Amygdala (tissue), 56 donors: ENCODE measurements around the gene KRT16.
"Not testable (repeated sequence)": the region's sequence is repeated elsewhere in the genome, so short reads cannot be mapped to it uniquely, and the experiment has no call there.

Experiments
- DNase-seq, 56 donors: peaks; one replicate each; lab custom pipeline; 2025; lab: John Stamatoyannopoulos, UW

Gene KRT16

DNA sequence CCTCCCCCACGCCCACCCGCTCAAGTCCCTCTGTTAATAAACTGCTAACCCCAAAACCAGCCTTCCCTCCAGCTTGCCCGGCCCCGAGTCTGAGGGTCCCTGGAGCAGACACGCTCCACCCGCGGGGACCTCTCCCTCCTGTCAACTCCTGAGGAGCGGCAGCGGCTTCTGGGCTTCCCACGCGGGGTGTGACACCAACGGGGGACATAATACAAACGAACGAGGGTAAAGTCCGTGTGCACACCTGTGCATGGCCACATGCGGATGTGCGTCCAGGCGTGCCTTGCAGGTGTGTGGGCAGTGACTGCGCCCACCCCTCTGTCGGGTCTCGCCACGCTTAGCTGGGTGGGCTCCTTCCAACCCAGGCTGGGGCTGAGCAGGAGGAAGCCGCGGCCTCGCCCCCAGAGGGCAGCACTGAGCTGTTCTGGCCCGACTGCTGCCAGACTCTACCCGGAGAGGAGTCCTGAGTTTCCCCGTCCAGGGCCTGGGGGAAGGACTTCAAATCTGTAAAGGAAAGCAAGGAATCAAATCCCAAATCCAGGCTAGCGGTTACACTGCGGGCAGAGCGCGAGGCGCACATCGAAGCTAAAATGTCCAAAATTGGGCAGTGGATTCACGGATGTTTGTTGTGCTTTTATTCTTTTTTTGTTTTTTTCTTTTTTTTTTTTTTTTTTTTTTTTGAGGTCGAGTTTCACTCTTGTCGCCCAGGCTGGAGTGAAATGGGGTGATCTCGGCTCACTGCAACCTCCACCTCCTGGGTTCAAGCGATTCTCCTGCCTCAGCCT is 36.0 kb upstream of the KRT16 start:
- DNase-seq, result peak in 53 of 56 donors; percentile 16 to 86 (median 56)

GRCh38 chr17:41647940-41648410 is 35.4 kb upstream of the KRT16 start:
- DNase-seq, result peak in 55 of 56 donors; percentile 13 to 92 (median 63)

DNA sequence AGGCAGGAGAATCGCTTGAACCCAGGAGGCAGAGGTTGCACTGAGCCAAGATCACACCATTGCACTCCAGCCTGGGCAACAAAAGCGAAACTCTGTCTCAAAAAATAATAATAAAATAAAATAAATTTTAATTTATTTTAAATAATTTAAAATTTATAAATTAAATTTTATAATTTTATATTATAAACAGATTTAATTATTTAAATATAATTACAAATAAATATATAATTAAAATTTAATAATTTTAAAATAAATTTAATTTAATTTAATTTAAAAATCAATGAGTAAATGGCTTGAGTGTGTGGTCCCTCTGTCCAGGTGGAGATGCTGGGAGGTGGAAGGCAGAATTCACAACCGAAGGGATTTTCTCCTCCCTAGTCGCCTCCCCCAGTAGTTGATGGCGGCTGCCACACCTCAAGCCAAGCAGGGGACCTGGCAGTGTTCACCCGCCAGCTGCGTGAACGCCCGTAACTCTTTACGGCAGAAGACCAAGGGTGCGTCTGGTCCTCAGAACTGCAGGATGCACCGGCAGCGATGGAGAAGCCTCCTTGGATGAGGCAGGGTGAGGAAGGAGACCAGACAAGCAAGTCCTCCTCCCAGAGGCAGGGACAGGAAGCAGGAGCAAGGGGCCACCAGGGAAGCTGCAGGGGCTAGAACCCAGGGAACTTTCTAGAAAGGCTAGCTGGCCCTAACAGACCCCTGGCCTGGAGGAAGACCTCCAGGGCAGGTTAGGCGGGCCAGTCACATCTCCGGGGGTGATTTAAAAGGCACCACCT is 34.7 kb upstream of the KRT16 start:
- no peak for DNase-seq

DNA sequence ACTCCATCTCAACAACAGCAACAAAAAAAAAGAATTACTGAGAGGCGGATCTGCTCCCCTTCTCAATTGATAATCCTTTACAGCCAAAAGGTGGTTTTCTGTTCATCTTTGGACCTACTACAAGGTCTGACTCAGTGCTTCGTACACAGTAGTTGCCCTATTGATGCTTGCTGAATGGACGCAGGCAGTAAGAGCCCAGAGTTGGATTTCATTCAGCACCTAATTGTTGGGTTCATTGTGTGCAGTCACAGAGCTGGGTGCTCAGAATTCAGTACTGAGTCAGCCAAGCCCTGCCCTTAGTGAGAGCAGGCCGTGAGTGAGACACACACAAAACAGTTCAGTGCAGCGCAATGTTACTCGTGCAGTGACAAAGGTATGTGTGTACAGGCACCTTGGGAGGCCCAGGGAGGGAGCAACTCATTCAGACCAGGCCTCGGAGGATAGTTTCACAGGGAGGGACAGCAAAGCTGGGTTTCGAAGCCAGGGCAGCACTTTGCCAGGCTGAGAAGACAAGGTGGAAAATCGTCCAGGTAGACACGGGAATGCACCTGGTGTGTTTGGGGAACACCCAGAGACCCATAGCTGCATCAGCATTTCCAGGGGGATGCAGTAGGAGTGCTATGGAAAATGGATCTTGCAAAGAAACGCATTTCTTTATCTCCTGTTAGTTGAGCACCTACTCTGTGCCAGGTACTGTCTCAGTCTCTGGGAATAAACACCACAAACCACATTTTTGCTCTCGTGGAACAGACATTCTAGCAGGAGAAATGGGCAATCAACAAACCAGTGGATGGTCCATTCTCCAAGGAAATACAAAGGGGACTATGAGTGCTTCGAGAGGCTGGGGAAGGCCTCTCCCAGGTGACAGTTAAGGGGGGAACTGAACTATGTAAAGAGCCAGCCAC is 29.9 kb upstream of the KRT16 start:
- DNase-seq, result no peak

GRCh38 chr17:41640596-41640995 is 28.0 kb upstream of the KRT16 start:
- not testable (repeated sequence) for DNase-seq

DNA sequence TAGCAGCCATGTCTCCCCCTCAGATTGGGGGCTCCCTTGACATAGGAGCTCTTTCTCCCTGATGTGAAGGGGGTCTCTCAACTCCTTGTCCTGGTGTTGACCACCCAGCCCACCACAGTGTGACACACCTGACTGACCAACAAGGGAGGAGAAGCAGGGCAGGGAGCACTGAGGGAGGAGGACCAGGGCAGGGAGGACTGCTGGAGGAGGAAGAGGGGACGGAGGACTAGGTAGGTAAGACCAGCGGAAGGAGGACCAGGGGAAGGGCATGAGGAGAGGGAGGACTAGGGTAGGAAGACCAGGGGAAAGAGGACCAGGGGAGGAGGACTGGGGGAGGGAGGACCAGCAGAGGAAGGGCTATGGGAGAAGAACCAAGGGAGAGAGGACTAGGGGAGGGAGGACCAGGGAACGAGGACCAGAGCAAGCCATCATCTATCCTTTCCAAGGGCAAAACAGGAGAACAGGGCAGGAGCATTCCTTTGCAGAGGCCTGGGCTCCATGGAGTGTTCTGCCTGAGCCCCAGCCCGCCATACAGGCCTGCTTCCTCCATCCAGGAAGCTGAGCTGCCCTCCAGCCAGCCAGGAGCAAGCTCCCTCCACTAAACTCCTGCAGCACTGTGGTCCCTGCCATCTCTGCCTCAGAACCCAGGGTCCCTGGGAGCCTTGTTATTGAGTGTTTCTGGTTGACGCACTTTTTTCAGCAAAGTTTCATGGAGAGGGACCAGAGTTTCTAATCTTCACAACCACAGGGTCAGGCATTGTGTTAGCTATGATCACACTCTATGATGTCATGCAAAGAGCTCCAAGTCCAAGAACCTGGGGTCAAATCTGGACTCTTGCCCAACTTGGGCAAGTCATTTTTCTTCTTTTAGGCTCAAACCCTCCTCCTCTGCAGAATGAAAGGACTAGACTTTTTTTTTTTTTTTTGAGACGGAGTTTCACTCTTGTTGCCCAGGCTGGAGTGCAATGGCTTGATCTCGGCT is 27.2 kb upstream of the KRT16 start:
- no peak for DNase-seq

GRCh38 chr17:41638941-41639340 is 26.4 kb upstream of the KRT16 start:
- DNase-seq, result no peak

GRCh38 chr17:41638194-41638593 is 25.6 kb upstream of the KRT16 start:
- no peak for DNase-seq

- no peak for DNase-seq
Observed at GRCh38 chr17:41636652-41637051, 24.1 kb upstream of the KRT16 start.

- peak in 1 of 56 donors; percentile 18 for DNase-seq
Observed at GRCh38 chr17:41635121-41636097, 22.8 kb upstream of the KRT16 start.

DNA sequence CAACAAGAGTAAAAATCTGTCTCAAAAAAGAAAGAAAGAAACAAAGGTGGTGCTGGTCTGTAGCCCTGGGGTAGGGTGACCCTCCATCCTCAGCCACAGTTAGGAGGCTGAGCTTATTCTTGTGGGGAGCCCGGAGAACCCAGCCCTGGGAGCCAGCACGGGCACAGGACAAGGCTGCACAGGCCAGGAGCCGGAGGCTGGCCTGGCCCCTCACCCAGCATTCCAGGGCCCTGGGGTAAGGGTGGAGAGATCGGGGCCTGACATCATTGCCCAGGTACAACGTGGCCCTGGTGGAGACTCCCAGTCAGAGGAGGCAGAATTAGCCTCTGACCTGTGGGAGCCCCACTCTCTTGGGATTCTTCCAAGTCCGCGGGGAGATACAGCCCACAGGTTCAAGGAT is 22.1 kb upstream of the KRT16 start:
- no peak for DNase-seq

- no peak for DNase-seq
Observed at GRCh38 chr17:41633556-41634199, 21.1 kb upstream of the KRT16 start.

DNA sequence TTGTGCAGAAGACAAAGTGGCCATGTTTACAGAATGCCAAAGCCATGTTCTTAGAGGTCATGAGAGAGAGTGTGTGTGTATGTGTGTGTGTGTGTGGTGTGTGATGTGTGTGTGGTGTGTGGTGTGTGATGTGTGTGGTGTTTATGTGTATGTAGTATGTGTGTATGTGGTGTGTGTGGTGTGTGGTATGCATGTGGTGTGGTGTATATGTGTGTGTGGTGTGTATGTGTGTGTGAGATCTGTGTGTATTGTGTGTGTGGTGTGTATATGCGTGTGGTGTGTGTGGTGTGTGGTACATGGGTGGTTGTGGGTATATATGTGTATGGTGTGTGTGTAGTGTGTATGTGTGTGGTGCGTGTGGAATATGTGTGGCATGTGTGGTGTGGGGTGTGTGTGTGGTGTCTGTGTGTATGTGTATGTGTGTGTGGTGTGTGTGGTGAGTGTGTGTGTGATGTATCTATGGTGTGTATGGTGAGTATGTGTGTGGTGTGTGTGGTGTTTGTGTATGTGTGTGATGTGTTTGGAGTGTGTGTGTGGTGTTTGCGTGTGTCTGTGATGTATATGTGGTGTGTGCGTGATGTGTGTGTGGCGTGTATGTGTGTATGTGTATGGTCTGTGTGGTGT is 20.0 kb upstream of the KRT16 start:
- DNase-seq, result no peak

DNA sequence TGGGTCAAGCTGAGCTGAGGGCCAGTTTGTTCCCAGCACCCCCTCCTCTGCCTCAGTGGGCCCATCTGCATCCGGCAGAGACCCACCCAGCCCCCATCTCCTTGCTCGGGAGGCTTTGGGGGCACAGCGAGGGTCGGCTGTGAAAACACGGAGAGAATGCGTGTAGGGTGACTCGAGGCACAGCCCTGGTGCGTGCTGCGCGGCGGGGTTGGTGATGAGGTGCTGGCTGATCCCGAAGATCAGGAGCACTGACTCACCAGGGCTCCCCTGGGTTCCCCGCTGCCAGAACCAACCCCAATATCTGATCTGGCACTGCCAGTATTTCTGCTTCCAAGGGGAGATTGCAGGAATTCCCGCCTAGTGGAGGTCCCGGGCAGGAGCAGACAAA is 19.3 kb upstream of the KRT16 start:
- DNase-seq, result no peak

DNA sequence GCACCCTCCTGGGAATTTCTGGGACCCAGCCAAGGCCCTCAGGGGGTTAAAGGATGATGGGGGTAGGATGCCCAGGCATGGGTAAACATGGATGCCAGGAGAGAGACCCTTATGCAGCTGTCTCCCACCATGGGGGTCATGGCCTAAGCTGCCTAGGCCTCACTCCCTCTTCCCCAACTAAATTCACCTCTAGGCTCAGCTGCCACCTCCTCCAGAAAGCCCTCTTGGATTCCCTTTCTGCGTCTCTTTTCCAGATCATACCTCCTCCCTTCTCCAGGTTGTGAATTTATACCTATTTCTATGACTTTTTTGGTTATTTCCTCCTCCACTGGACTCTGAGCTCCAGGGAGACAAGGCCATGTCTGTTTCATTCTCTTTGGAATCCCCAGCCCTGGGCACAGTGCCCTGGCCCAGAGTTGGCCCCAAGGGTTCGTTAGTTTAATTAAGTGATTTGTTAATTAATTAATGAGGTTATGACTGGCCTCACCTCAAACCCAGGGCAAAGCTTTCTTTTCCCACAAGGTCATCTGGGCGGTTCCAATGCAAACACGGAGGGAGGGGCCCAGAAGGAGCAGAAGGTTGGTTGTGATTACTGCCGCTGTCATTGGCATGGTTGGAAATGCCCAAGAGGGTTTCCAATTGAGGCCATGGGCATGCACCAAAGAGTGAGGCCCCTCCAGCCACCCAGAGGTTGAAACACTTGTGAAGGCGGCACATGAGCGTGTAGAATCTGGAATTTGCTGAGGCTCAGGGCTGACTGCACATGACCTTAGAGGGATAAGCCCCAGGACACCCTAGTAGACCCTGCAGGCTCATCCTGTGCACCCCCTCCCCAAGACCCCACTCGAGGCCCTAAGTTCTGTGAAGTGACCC is 18.7 kb upstream of the KRT16 start:
- DNase-seq, result no peak
